Tibial nerve (tissue), 4 donors: ENCODE results near the gene TUBB4B. TPM values are rescaled to one million over a fixed set of nuclear protein-coding genes. Genes with fewer than 3 reads are reported as not detected.

ENCODE experiments used
- DNase-seq, 2 donors: peaks; one replicate each; pipeline ENCODE4 v3.0.0-alpha.2; 2019; ENCODE audit warnings: low spot score in 2 of 2
- H3K27ac ChIP-seq, 4 donors: fragments of 200-600 bp; sonication (generic) in 3 of 4; one replicate each; pipeline ENCODE4 v1.5.1; 2017 to 2019; ENCODE audit warnings: mild to moderate bottlenecking in 1 of 4
- H3K27me3 ChIP-seq, 2 donors: fragments of 200-600 bp; sonication (generic) in 1 of 2; one replicate each; pipeline versions ENCODE4 v1.5.1 to v1.6.0; 2017 to 2019
- H3K36me3 ChIP-seq, 3 donors: fragments of 200-600 bp; sonication (generic); one replicate each; pipeline ENCODE4 v1.5.1; 2018 to 2019
- H3K4me1 ChIP-seq, 4 donors: fragments of 200-600 bp; sonication (generic) in 3 of 4; one replicate each; pipeline ENCODE4 v1.5.1; 2017 to 2019
- H3K4me3 ChIP-seq, 4 donors: fragments of 200-600 bp; sonication (generic) in 3 of 4; one replicate each; pipeline ENCODE4 v1.5.1; 2017 to 2019; ENCODE audit warnings: mild to moderate bottlenecking in 1 of 4, moderate library complexity in 1 of 4
- H3K9me3 ChIP-seq, 4 donors: fragments of 200-600 bp; sonication (generic) in 3 of 4; one replicate each; pipeline ENCODE4 v1.5.1; 2017 to 2019
- CTCF ChIP-seq, 5 experiments: fragments of 200-600 bp in 3 of 5; fragments of 450-650 bp in 2 of 5; sonication (generic) in 3 of 5; IDR thresholded peaks; one replicate each; pipeline ENCODE4 v1.5.1; 2016 to 2019; ENCODE audit warnings: antibody characterized with exemption in 5 of 5, mild to moderate bottlenecking in 3 of 5, moderate library complexity in 2 of 5
- EP300 ChIP-seq, 2 donors: sonication (generic); formaldehyde crosslinking; IDR thresholded peaks; one replicate each; pipeline ENCODE4 v1.6.1; 2017; ENCODE audit warnings: antibody characterized with exemption in 2 of 2, mild to moderate bottlenecking in 1 of 2
- POLR2A ChIP-seq, 2 donors: fragments of 450-650 bp; IDR thresholded peaks; one replicate each; pipeline ENCODE4 v1.6.1; 2017; ENCODE audit warnings: antibody characterized with exemption in 2 of 2, mild to moderate bottlenecking in 2 of 2, moderate library complexity in 2 of 2
- WGBS, 2 donors: methylation state at CpG; one replicate each; pipeline ENCODE4 v1.1.5; 2018; 5-methylcytosine and 5-hydroxymethylcytosine counted together
- total RNA-seq, 4 donors: library from RNA; depleted of rRNA; stranded (reverse); fragments of >200 nt; gene quantifications; one replicate each; pipeline ENCODE4 v1.1.0, GENCODE V29; 2016

TUBB4B gene
- total RNA-seq, 4 donors from 2014 or later = 102 to 190 (median 161) TPM

GRCh38 chr9:137225699-137226331 is 15.3 kb upstream of the TUBB4B start:
- Histone ChIP-seq H3K27me3 (peaks cover 0 to 45% of the 10 kb centered on the region in 2 donors), H3K27ac (no peak overlapping the region), H3K9me3 (no peaks in the 10 kb centered on the region), H3K36me3 (no peaks in the 10 kb centered on the region), H3K4me3 (no peak overlapping the region), H3K4me1 (peaks cover 0 to 46% (median 26%) of the 10 kb centered on the region in 4 donors)
- no peak for DNase-seq
- TF ChIP-seq CTCF (IDR thresholded peaks at IDR 0.05) (no peak), POLR2A (IDR thresholded peaks at IDR 0.05) (no peak), EP300 (IDR thresholded peaks at IDR 0.05) (no peak)
- WGBS, 2 donors = 84 to 88% methylated on average over 6 to 9 of the region's 21 CpGs

- TF ChIP-seq CTCF (IDR thresholded peaks at IDR 0.05) (no peak), POLR2A (IDR thresholded peaks at IDR 0.05) (no peak), EP300 (IDR thresholded peaks at IDR 0.05) (no peak)
- Histone ChIP-seq H3K4me1 (peaks cover 0 to 39% (median 21%) of the 10 kb centered on the region in 4 donors), H3K9me3 (no peaks in the 10 kb centered on the region), H3K4me3 (no peak overlapping the region), H3K27me3 (peaks cover 0 to 51% of the 10 kb centered on the region in 2 donors), H3K36me3 (no peaks in the 10 kb centered on the region), H3K27ac (peak overlapping the region in 1 of 4 donors; percentile 17)
- no peak for DNase-seq
- WGBS, 2 donors = 65 to 66% methylated on average over 12 to 18 of the region's 18 CpGs
These were observed 14.6 kb upstream of the TUBB4B start for GRCh38 chr9:137226338-137227053.

DNA sequence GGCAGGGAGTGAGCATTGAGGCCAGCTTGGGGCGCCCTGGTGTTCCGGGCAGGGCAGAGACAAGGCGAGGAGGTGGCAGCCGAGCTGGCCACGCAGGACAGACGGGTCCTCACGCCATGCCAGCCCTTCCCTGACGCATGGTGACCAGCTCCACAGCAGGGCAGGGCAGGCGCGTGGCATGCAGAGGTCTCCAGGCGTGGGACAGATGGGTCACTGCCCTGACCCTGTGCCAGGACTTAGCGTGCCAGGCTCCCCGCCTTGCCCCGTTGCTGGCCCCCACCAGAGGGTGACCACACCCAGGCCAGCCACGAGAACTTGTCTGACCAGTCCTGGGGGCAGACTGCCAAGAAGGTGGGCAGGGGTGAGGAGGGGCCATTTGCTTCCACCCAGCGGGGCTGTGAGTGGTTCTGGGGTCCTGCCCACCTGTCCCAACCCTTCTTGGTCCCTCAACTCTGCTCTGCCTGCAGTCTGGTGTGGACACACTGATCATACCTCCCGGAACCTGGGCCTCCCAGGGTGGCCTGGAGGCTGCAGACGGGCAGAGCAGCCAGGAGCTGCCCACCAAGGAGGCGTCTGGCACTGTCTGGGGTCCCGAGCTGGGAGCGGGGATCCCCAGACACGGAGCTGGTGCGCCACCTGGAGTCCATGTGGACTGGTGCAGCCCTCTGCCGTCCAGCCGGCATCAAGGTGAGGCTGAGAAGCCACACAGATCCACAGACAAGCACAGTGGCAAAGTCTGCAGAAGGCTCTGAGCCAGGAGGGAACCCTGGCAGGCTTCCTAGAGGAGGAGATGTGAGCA is 13.8 kb upstream of the TUBB4B start, which contains the start of gene RNF224:
TSS of gene RNF224 (plus strand) at position 449 of the 799 bp plus-strand sequence. CDS start 834 bp downstream, outside the sequence.
- Histone ChIP-seq H3K9me3 (no peaks in the 10 kb centered on the region), H3K27me3 (peaks cover 0 to 59% of the 10 kb centered on the region in 2 donors), H3K4me3 (no peak within 1 kb of the TSS), H3K36me3 (no peaks in the 10 kb centered on the region), H3K27ac (peak within 1 kb of the TSS in 2 of 4 donors; percentile 17 to 54), H3K4me1 (peaks cover 0 to 35% (median 19%) of the 10 kb centered on the region in 4 donors)
- TF ChIP-seq POLR2A (IDR thresholded peaks at IDR 0.05) (no peak), CTCF (IDR thresholded peaks at IDR 0.05) (peak; percentile 81 to 92 (median 85))
- peak; percentile 45 to 61 for DNase-seq
- WGBS, 2 donors = 3 to 28% methylated on average over 5 to 21 of the region's 25 CpGs

GRCh38 chr9:137227853-137228505 is 13.1 kb upstream of the TUBB4B start:
- TF ChIP-seq POLR2A (IDR thresholded peaks at IDR 0.05) = no peak
- TF ChIP-seq CTCF (IDR thresholded peaks at IDR 0.05) = no peak
- no peak for TF ChIP-seq EP300 (IDR thresholded peaks at IDR 0.05)
- Histone ChIP-seq H3K9me3 (no peaks in the 10 kb centered on the region), H3K27ac (no peak overlapping the region), H3K4me3 (no peak overlapping the region), H3K4me1 (peaks cover 0 to 28% (median 12%) of the 10 kb centered on the region in 4 donors), H3K27me3 (peaks cover 0 to 66% of the 10 kb centered on the region in 2 donors), H3K36me3 (no peaks in the 10 kb centered on the region)
- WGBS, 2 donors = 34 to 41% methylated on average over 12 to 15 of the region's 18 CpGs
- DNase-seq = no peak
